Liver (tissue), 3 donors: ENCODE data around the gene STK38L.

Experiments
- FOXA1 ChIP-seq: IDR thresholded peaks from 2 replicates; pipeline ENCODE4 v1.6.1; 2016; ENCODE audit warnings: antibody characterized with exemption
- HNF4A ChIP-seq, 2 donors: conservative IDR thresholded peaks; 2 replicates each; pipeline ENCODE4 v1.6.1; 2016; ENCODE audit warnings: antibody characterized with exemption in 2 of 2, mild to moderate bottlenecking in 2 of 2
- JUND ChIP-seq, 2 donors: IDR thresholded peaks; 2 replicates each; pipeline ENCODE4 v1.6.1; 2016; ENCODE audit warnings: antibody characterized with exemption in 2 of 2
- RAD21 ChIP-seq, 2 donors: IDR thresholded peaks; 2 replicates each; pipeline ENCODE4 v1.6.1; 2016; ENCODE audit warnings: antibody characterized with exemption in 2 of 2, mild to moderate bottlenecking in 2 of 2
- REST ChIP-seq: IDR thresholded peaks from 2 replicates; pipeline ENCODE4 v1.6.1; 2016; ENCODE audit warnings: antibody characterized with exemption, mild to moderate bottlenecking
- YY1 ChIP-seq: IDR thresholded peaks from 2 replicates; pipeline ENCODE4 v1.6.1; 2016; ENCODE audit warnings: antibody characterized with exemption, mild to moderate bottlenecking
- TF ChIP-seq, protein P1 (sequence below): fragments of 150-350 bp; IDR thresholded peaks from 2 replicates; pipeline ENCODE4 v1.5.1; 2017; ENCODE audit warnings: improper control_type of control experiment, low read depth, low read length; ENCODE audit not compliant: missing input control
- TF ChIP-seq, protein P2 (sequence below): IDR thresholded peaks from 2 replicates; pipeline ENCODE4 v1.6.1; 2016; ENCODE audit warnings: antibody characterized with exemption
- TF ChIP-seq, protein P3 (sequence below): IDR thresholded peaks from 2 replicates; pipeline ENCODE4 v1.6.1; 2016; ENCODE audit warnings: antibody characterized with exemption
- donor health status: healthy.
- donor health status: healthy.

GRCh38 chr12:27217590-27217989 is 26.5 kb upstream of the STK38L start:
- TF ChIP-seq YY1, result no peak
- TF ChIP-seq, protein P1, sequence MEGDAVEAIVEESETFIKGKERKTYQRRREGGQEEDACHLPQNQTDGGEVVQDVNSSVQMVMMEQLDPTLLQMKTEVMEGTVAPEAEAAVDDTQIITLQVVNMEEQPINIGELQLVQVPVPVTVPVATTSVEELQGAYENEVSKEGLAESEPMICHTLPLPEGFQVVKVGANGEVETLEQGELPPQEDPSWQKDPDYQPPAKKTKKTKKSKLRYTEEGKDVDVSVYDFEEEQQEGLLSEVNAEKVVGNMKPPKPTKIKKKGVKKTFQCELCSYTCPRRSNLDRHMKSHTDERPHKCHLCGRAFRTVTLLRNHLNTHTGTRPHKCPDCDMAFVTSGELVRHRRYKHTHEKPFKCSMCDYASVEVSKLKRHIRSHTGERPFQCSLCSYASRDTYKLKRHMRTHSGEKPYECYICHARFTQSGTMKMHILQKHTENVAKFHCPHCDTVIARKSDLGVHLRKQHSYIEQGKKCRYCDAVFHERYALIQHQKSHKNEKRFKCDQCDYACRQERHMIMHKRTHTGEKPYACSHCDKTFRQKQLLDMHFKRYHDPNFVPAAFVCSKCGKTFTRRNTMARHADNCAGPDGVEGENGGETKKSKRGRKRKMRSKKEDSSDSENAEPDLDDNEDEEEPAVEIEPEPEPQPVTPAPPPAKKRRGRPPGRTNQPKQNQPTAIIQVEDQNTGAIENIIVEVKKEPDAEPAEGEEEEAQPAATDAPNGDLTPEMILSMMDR, result no peak
- TF ChIP-seq, protein P2, sequence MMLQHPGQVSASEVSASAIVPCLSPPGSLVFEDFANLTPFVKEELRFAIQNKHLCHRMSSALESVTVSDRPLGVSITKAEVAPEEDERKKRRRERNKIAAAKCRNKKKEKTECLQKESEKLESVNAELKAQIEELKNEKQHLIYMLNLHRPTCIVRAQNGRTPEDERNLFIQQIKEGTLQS, result no peak
- TF ChIP-seq REST, result no peak
- no peak for TF ChIP-seq RAD21 (IDR thresholded peaks at IDR 0.05)
- TF ChIP-seq JUND (IDR thresholded peaks at IDR 0.05), result no peak
- TF ChIP-seq HNF4A (conservative IDR thresholded peaks at IDR 0.05), result no peak
- TF ChIP-seq, protein P3, sequence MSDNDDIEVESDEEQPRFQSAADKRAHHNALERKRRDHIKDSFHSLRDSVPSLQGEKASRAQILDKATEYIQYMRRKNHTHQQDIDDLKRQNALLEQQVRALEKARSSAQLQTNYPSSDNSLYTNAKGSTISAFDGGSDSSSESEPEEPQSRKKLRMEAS, result no peak
- TF ChIP-seq FOXA1, result no peak
